H9 (cell line): ENCODE data around the gene CACNA1I. TPM values are rescaled to one million over a fixed set of nuclear protein-coding genes. Genes with fewer than 3 reads are reported as not detected.

Experiments
- DNase-seq: peaks from one replicate; pipeline ENCODE4 v3.0.0-alpha.2; 2017
- H2AFZ ChIP-seq: one replicate; pipeline ENCODE4 v1.6.1; 2013; ENCODE audit warnings: mild to moderate bottlenecking, low read length, control low read depth, moderate library complexity
- H2AK5ac ChIP-seq: 2 replicates; pipeline ENCODE4 v1.6.1; 2013; ENCODE audit warnings: low read length, control low read depth, mixed read lengths; ENCODE audit not compliant: insufficient read length
- H2BK120ac ChIP-seq: one replicate; pipeline ENCODE4 v1.6.1; 2013; ENCODE audit warnings: low read depth, mild to moderate bottlenecking, low read length, control low read depth, inconsistent platforms; ENCODE audit not compliant: poor library complexity, severe bottlenecking
- H2BK12ac ChIP-seq: 2 replicates; pipeline ENCODE4 v1.6.1; 2013; ENCODE audit warnings: low read length, control low read depth, mixed read lengths, low read depth; ENCODE audit not compliant: insufficient read length
- H2BK15ac ChIP-seq: 2 replicates; pipeline ENCODE4 v1.6.1; 2013; ENCODE audit warnings: low read depth, low read length, control low read depth
- H2BK20ac ChIP-seq: one replicate; pipeline ENCODE4 v1.6.1; 2013; ENCODE audit warnings: low read depth, mild to moderate bottlenecking, low read length, control low read depth, inconsistent platforms; ENCODE audit not compliant: poor library complexity, severe bottlenecking
- H2BK5ac ChIP-seq: 2 replicates; pipeline ENCODE4 v1.6.1; 2013; ENCODE audit warnings: low read length, control low read depth, mixed read lengths; ENCODE audit not compliant: insufficient read length
- H3K14ac ChIP-seq: 2 replicates; pipeline ENCODE4 v1.6.1; 2013; ENCODE audit warnings: low read length, control low read depth; ENCODE audit not compliant: insufficient read depth
- H3K18ac ChIP-seq: 2 replicates; pipeline ENCODE4 v1.6.1; 2013; ENCODE audit warnings: low read depth, mild to moderate bottlenecking, mixed read lengths, low read length, control low read depth; ENCODE audit not compliant: insufficient read length
- H3K23ac ChIP-seq: 2 replicates; pipeline ENCODE4 v1.6.1; 2013; ENCODE audit warnings: low read length, control low read depth, mixed read lengths, low read depth; ENCODE audit not compliant: insufficient read length
- H3K23me2 ChIP-seq: 2 replicates; pipeline ENCODE4 v1.6.1; 2013; ENCODE audit warnings: low read depth, mild to moderate bottlenecking, mixed read lengths, low read length, control low read depth; ENCODE audit not compliant: insufficient read length, poor library complexity, severe bottlenecking
- H3K27ac ChIP-seq: 2 replicates; pipeline ENCODE4 v1.5.1; 2013; ENCODE audit warnings: low read length, control low read depth, mixed read lengths, low read depth; ENCODE audit not compliant: insufficient read length
- H3K27me3 ChIP-seq: 2 replicates; pipeline ENCODE4 v1.6.1; 2013; ENCODE audit warnings: low read length, control low read depth, inconsistent platforms; ENCODE audit not compliant: insufficient read depth
- H3K4ac ChIP-seq: 2 replicates; pipeline ENCODE4 v1.6.1; 2013; ENCODE audit warnings: low read depth, mild to moderate bottlenecking, control low read depth, inconsistent platforms, low read length, moderate library complexity
- H3K4me1 ChIP-seq: 2 replicates; pipeline ENCODE4 v1.6.1; 2013; ENCODE audit warnings: low read length, control low read depth, inconsistent platforms; ENCODE audit not compliant: insufficient read depth
- H3K4me2 ChIP-seq: 2 replicates; pipeline ENCODE4 v1.6.1; 2013; ENCODE audit warnings: low read length, control low read depth, mixed read lengths; ENCODE audit not compliant: insufficient read length, insufficient read depth
- H3K56ac ChIP-seq: 2 replicates; pipeline ENCODE4 v1.6.1; 2013; ENCODE audit warnings: low read depth, mild to moderate bottlenecking, mixed read lengths, low read length, control low read depth; ENCODE audit not compliant: insufficient read length
- H3K79me1 ChIP-seq: 2 replicates; pipeline ENCODE4 v1.6.1; 2013; ENCODE audit warnings: low read depth, mild to moderate bottlenecking, moderate library complexity, low read length, control low read depth, inconsistent platforms; ENCODE audit not compliant: insufficient read depth, poor library complexity, severe bottlenecking
- H3K79me2 ChIP-seq: 2 replicates; pipeline ENCODE4 v1.6.1; 2013; ENCODE audit warnings: low read length, control low read depth, inconsistent platforms; ENCODE audit not compliant: insufficient read depth
- H3K9ac ChIP-seq: 2 replicates; pipeline ENCODE4 v1.6.1; 2013; ENCODE audit warnings: low read length, control low read depth, mixed read lengths; ENCODE audit not compliant: insufficient read length; ENCODE audit errors: extremely low read depth
- H3K9me3 ChIP-seq: one replicate; pipeline ENCODE4 v1.6.1; 2013; ENCODE audit warnings: low read depth, low read length, inconsistent platforms; ENCODE audit not compliant: control insufficient read depth
- H3T11ph ChIP-seq: one replicate; pipeline ENCODE4 v1.6.1; 2013; ENCODE audit warnings: mild to moderate bottlenecking, low read length, control low read depth, inconsistent platforms
- H4K20me1 ChIP-seq: one replicate; pipeline ENCODE4 v1.6.1; 2013; ENCODE audit not compliant: control insufficient read depth, insufficient read length, insufficient read depth
- H4K5ac ChIP-seq: 2 replicates; pipeline ENCODE4 v1.6.1; 2013; ENCODE audit warnings: low read depth, mild to moderate bottlenecking, mixed read lengths, low read length, control low read depth; ENCODE audit not compliant: insufficient read length
- H4K8ac ChIP-seq: replicated peaks from 2 replicates; pipeline ENCODE4 v1.6.1; 2013; ENCODE audit warnings: low read length, control low read depth, mixed read lengths, low read depth; ENCODE audit not compliant: insufficient read length
- H4K91ac ChIP-seq: 2 replicates; pipeline ENCODE4 v1.6.1; 2013; ENCODE audit warnings: low read depth, mild to moderate bottlenecking, moderate library complexity, mixed read lengths, low read length, control low read depth; ENCODE audit not compliant: insufficient read length
- H3K27ac Mint-ChIP-seq, 3 experiments: 2 replicates in 2 of 3; 3 replicates in 1 of 3; pipeline ENCODE4 v1.8.0; 2020 to 2021; ENCODE audit warnings: mixed read lengths in 3 of 3, mild to moderate bottlenecking in 1 of 3, moderate library complexity in 1 of 3
- H3K27me3 Mint-ChIP-seq: 2 replicates; pipeline ENCODE4 v1.8.0; 2021; ENCODE audit warnings: low read depth, mild to moderate bottlenecking, moderate library complexity, mixed read lengths
- H3K36me3 Mint-ChIP-seq, 3 experiments: 2 replicates in 2 of 3; 3 replicates in 1 of 3; pipeline ENCODE4 v1.8.0; 2020 to 2021; ENCODE audit warnings: low read depth in 3 of 3, mixed read lengths in 3 of 3; ENCODE audit not compliant: insufficient read depth in 1 of 3
- H3K4me1 Mint-ChIP-seq, 2 experiments: 2 replicates each; pipeline ENCODE4 v1.8.0; 2020; ENCODE audit warnings: mixed read lengths in 2 of 2
- H3K4me3 Mint-ChIP-seq, 2 experiments: 2 replicates in 1 of 2; 3 replicates in 1 of 2; pipeline ENCODE4 v1.8.0; 2020 to 2021; ENCODE audit warnings: mild to moderate bottlenecking in 2 of 2, mixed read lengths in 2 of 2, moderate library complexity in 1 of 2
- H3K9me3 Mint-ChIP-seq, 2 experiments: 2 replicates in 1 of 2; 3 replicates in 1 of 2; pipeline ENCODE4 v1.8.0; 2020; ENCODE audit warnings: mild to moderate bottlenecking in 2 of 2, mixed read lengths in 2 of 2, moderate library complexity in 1 of 2
- WGBS: extraction: QIAGEN DNeasy Blood & Tissue Kit; methylation state at CpG from one replicate; pipeline ENCODE4 v1.1.7; 2013; ENCODE audit warnings: missing lambda C conversion rate, low lambda C conversion rate, mixed read lengths; ENCODE audit not compliant: insufficient read length; ENCODE audit errors: extremely low coverage; 5-methylcytosine and 5-hydroxymethylcytosine counted together
- total RNA-seq: library from RNA; stranded (reverse); gene quantifications from 2 replicates; pipeline ENCODE4 v1.2.1, GENCODE V29; 2021
- TF ChIP-seq, protein P1 (sequence below): fragments of 200-600 bp; sonication (generic); conservative IDR thresholded peaks from 3 replicates; pipeline ENCODE4 v1.8.0; 2021; ENCODE audit warnings: antibody characterized with exemption, mild to moderate bottlenecking

CACNA1I gene
- total RNA-seq, 1 experiment from 2014 or later = 0.50 TPM

DNA sequence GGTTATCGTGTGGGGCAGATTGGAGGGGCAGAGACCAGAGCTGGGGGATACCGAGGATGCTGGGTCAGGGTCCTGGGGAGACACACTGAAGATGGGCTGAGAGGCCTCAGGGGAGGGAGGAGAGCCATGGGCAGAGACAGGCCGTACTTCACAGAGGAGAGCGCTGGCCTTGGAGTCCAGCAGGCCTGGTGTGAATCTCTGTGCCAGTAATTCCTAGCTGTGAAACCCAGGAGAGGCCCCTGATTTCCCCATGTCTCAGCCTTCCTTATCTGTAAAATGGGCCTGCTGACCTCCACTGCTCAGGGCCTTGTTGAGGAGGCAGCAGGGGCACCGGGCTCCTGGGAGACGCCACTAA lies 23.4 kb downstream of the CACNA1I start:
- Histone ChIP-seq H2AFZ (no peak overlapping the region), H3K9ac (no peak overlapping the region), H3K27me3 (no peaks in the 10 kb centered on the region), H2BK5ac (no peak overlapping the region), H3K4ac (no peak overlapping the region), H3K79me2 (no peaks in the 10 kb centered on the region), H3K27ac (no peak overlapping the region), H4K8ac (no peak overlapping the region), H3K79me1 (no peaks in the 10 kb centered on the region), H3K23ac (no peak overlapping the region), H3K9me3 (no peaks in the 10 kb centered on the region), H4K20me1 (no peaks in the 10 kb centered on the region), H3K18ac (no peak overlapping the region), H3K4me1 (no peaks in the 10 kb centered on the region), H2AK5ac (no peak overlapping the region), H4K91ac (no peak overlapping the region), H4K5ac (no peak overlapping the region), H3K14ac (no peak overlapping the region), H2BK15ac (no peak overlapping the region), H3K56ac (no peak overlapping the region), H3T11ph (no peak overlapping the region), H2BK12ac (no peak overlapping the region), H2BK120ac (no peak overlapping the region), H2BK20ac (no peak overlapping the region), H3K4me2 (no peak overlapping the region), H3K23me2 (peaks cover 2% of the 10 kb centered on the region)
- WGBS = no CpG with 5 or more reads among the region's 6 CpGs
- no peak overlapping the region for H3K27ac Mint-ChIP-seq
- H3K27me3 Mint-ChIP-seq = peaks cover 27% of the 10 kb centered on the region
- no peak overlapping the region for H3K4me3 Mint-ChIP-seq
- DNase-seq = no peak
- no peaks in the 10 kb centered on the region; a peak in 2 of 5 replicates for H3K9me3 Mint-ChIP-seq
- H3K4me1 Mint-ChIP-seq = peaks cover 14 to 44% of the 10 kb centered on the region in 2 experiments
- TF ChIP-seq, protein P1, sequence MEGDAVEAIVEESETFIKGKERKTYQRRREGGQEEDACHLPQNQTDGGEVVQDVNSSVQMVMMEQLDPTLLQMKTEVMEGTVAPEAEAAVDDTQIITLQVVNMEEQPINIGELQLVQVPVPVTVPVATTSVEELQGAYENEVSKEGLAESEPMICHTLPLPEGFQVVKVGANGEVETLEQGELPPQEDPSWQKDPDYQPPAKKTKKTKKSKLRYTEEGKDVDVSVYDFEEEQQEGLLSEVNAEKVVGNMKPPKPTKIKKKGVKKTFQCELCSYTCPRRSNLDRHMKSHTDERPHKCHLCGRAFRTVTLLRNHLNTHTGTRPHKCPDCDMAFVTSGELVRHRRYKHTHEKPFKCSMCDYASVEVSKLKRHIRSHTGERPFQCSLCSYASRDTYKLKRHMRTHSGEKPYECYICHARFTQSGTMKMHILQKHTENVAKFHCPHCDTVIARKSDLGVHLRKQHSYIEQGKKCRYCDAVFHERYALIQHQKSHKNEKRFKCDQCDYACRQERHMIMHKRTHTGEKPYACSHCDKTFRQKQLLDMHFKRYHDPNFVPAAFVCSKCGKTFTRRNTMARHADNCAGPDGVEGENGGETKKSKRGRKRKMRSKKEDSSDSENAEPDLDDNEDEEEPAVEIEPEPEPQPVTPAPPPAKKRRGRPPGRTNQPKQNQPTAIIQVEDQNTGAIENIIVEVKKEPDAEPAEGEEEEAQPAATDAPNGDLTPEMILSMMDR = no peak
- no peaks in the 10 kb centered on the region for H3K36me3 Mint-ChIP-seq
